Activated T-cell treated with anti-CD3 and anti-CD28 coated beads, Interleukin-2, amount 50 U/mL, for 4 hours (primary cell): ENCODE results near the gene CASQ2. TPM values are rescaled to one million over a fixed set of nuclear protein-coding genes. Genes with fewer than 3 reads are reported as not detected.

Source experiments
- ATAC-seq, 2 donors: fragments of 200-7000 bp; cut with Tn5 transposase; one replicate each; pipeline ENCODE4 v1.10.0; 2021
- DNase-seq: peaks from one replicate; pipeline ENCODE4 v3.0.0-alpha.2; 2020
- H3K27me3 Mint-ChIP-seq: one replicate; pipeline ENCODE4 v1.8.0; 2021; ENCODE audit warnings: low read depth, mixed read lengths
- H3K36me3 Mint-ChIP-seq: one replicate; pipeline ENCODE4 v1.8.0; 2022; ENCODE audit warnings: mixed read lengths; ENCODE audit not compliant: insufficient read depth
- H3K4me1 Mint-ChIP-seq: one replicate; pipeline ENCODE4 v1.8.0; 2021; ENCODE audit warnings: low read depth, mixed read lengths
- H3K4me3 Mint-ChIP-seq: one replicate; pipeline ENCODE4 v1.8.0; 2021; ENCODE audit warnings: mild to moderate bottlenecking, moderate library complexity, mixed read lengths
- H3K9me3 Mint-ChIP-seq: one replicate; pipeline ENCODE4 v1.8.0; 2021; ENCODE audit warnings: mixed read lengths
- total RNA-seq, 3 donors: library from RNA; stranded (reverse); gene quantifications; one replicate each; pipeline ENCODE4 v1.2.1, GENCODE V29; 2021

CASQ2 gene
- not detected for total RNA-seq

GRCh38 chr1:115768549-115768948 lies at the start of gene CASQ2:
Gene CASQ2 (minus strand): TSS chr1:115768714. CDS start chr1:115768541, 173 bp downstream.
- H3K4me1 Mint-ChIP-seq = no peaks in the 10 kb centered on the region
- peaks cover 13% of the 10 kb centered on the region for H3K27me3 Mint-ChIP-seq
- DNase-seq (no peak), ATAC-seq (no peak)
- H3K36me3 Mint-ChIP-seq = no peaks in the 10 kb centered on the region
- H3K9me3 Mint-ChIP-seq = no peaks in the 10 kb centered on the region
- no peak within 1 kb of the TSS for H3K4me3 Mint-ChIP-seq

GRCh38 chr1:115815694-115816093 lies 47.2 kb upstream of the CASQ2 start:
- H3K36me3 Mint-ChIP-seq = no peaks in the 10 kb centered on the region
- DNase-seq = no peak
- ATAC-seq = no peak
- H3K4me1 Mint-ChIP-seq = no peaks in the 10 kb centered on the region
- no peak overlapping the region for H3K4me3 Mint-ChIP-seq
- H3K9me3 Mint-ChIP-seq = no peaks in the 10 kb centered on the region
- H3K27me3 Mint-ChIP-seq = peaks cover 23% of the 10 kb centered on the region

- Mint-ChIP-seq H3K4me3 (no peak overlapping the region), H3K27me3 (peaks cover 23% of the 10 kb centered on the region), H3K9me3 (no peaks in the 10 kb centered on the region), H3K4me1 (no peaks in the 10 kb centered on the region), H3K36me3 (no peaks in the 10 kb centered on the region)
- ATAC-seq (no peak), DNase-seq (no peak)
Observed at GRCh38 chr1:115814685-115815398, 46.3 kb upstream of the CASQ2 start.

- no peaks in the 10 kb centered on the region for H3K36me3 Mint-ChIP-seq
- DNase-seq = no peak
- peaks cover 24% of the 10 kb centered on the region for H3K27me3 Mint-ChIP-seq
- H3K4me3 Mint-ChIP-seq = no peak overlapping the region
- H3K9me3 Mint-ChIP-seq = no peaks in the 10 kb centered on the region
- H3K4me1 Mint-ChIP-seq = no peaks in the 10 kb centered on the region
- ATAC-seq = no peak
Observed at GRCh38 chr1:115813727-115814126, 45.2 kb upstream of the CASQ2 start.

GRCh38 chr1:115811140-115811828 lies 42.8 kb upstream of the CASQ2 start:
- H3K4me3 Mint-ChIP-seq = no peak overlapping the region
- no peaks in the 10 kb centered on the region for H3K4me1 Mint-ChIP-seq
- H3K27me3 Mint-ChIP-seq = peaks cover 18% of the 10 kb centered on the region
- no peak for DNase-seq
- H3K9me3 Mint-ChIP-seq = no peaks in the 10 kb centered on the region
- no peak for ATAC-seq
- no peaks in the 10 kb centered on the region for H3K36me3 Mint-ChIP-seq

GRCh38 chr1:115810609-115811008 lies 42.1 kb upstream of the CASQ2 start:
- Mint-ChIP-seq H3K9me3 (no peaks in the 10 kb centered on the region), H3K4me1 (no peaks in the 10 kb centered on the region), H3K36me3 (no peaks in the 10 kb centered on the region), H3K4me3 (no peak overlapping the region), H3K27me3 (peaks cover 13% of the 10 kb centered on the region)
- DNase-seq (no peak), ATAC-seq (no peak)

- no peaks in the 10 kb centered on the region for H3K9me3 Mint-ChIP-seq
- no peaks in the 10 kb centered on the region for H3K36me3 Mint-ChIP-seq
- ATAC-seq (no peak), DNase-seq (no peak)
- no peaks in the 10 kb centered on the region for H3K4me1 Mint-ChIP-seq
- H3K4me3 Mint-ChIP-seq = no peak overlapping the region
- H3K27me3 Mint-ChIP-seq = peaks cover 17% of the 10 kb centered on the region
Observed at GRCh38 chr1:115809847-115810246, 41.3 kb upstream of the CASQ2 start.

GRCh38 chr1:115809076-115809475 lies 40.6 kb upstream of the CASQ2 start:
- ATAC-seq (no peak), DNase-seq (no peak)
- Mint-ChIP-seq H3K4me1 (no peaks in the 10 kb centered on the region), H3K36me3 (no peaks in the 10 kb centered on the region), H3K27me3 (peaks cover 17% of the 10 kb centered on the region), H3K4me3 (no peak overlapping the region), H3K9me3 (no peaks in the 10 kb centered on the region)

GRCh38 chr1:115807723-115808122 lies 39.2 kb upstream of the CASQ2 start:
- Mint-ChIP-seq H3K4me1 (no peaks in the 10 kb centered on the region), H3K27me3 (peaks cover 15% of the 10 kb centered on the region), H3K4me3 (no peak overlapping the region), H3K36me3 (no peaks in the 10 kb centered on the region), H3K9me3 (no peaks in the 10 kb centered on the region)
- peak in 1 of 2 donors; percentile 46 for ATAC-seq
- DNase-seq = peak; percentile 8

GRCh38 chr1:115805597-115805996 lies 37.1 kb upstream of the CASQ2 start:
- no peaks in the 10 kb centered on the region for H3K9me3 Mint-ChIP-seq
- peaks cover 13% of the 10 kb centered on the region for H3K27me3 Mint-ChIP-seq
- H3K4me1 Mint-ChIP-seq = no peaks in the 10 kb centered on the region
- no peak overlapping the region for H3K4me3 Mint-ChIP-seq
- ATAC-seq (no peak), DNase-seq (no peak)
- H3K36me3 Mint-ChIP-seq = no peaks in the 10 kb centered on the region

- ATAC-seq (no peak), DNase-seq (no peak)
- Mint-ChIP-seq H3K27me3 (peaks cover 5% of the 10 kb centered on the region), H3K4me3 (no peak overlapping the region), H3K4me1 (no peaks in the 10 kb centered on the region), H3K36me3 (no peaks in the 10 kb centered on the region), H3K9me3 (no peaks in the 10 kb centered on the region)
Observed at GRCh38 chr1:115802416-115802815, 33.9 kb upstream of the CASQ2 start.

GRCh38 chr1:115797486-115797885 lies 29.0 kb upstream of the CASQ2 start:
- H3K4me1 Mint-ChIP-seq = no peaks in the 10 kb centered on the region
- no peak for ATAC-seq
- H3K4me3 Mint-ChIP-seq = no peak overlapping the region
- DNase-seq = no peak
- H3K9me3 Mint-ChIP-seq = no peaks in the 10 kb centered on the region
- H3K36me3 Mint-ChIP-seq = no peaks in the 10 kb centered on the region
- peaks cover 21% of the 10 kb centered on the region for H3K27me3 Mint-ChIP-seq

GRCh38 chr1:115796897-115797296 lies 28.4 kb upstream of the CASQ2 start:
- H3K9me3 Mint-ChIP-seq = no peaks in the 10 kb centered on the region
- ATAC-seq (no peak), DNase-seq (no peak)
- H3K27me3 Mint-ChIP-seq = peaks cover 23% of the 10 kb centered on the region
- H3K4me1 Mint-ChIP-seq = no peaks in the 10 kb centered on the region
- no peaks in the 10 kb centered on the region for H3K36me3 Mint-ChIP-seq
- H3K4me3 Mint-ChIP-seq = no peak overlapping the region

GRCh38 chr1:115796036-115796435 lies 27.5 kb upstream of the CASQ2 start:
- no peak for DNase-seq
- H3K27me3 Mint-ChIP-seq = peaks cover 25% of the 10 kb centered on the region
- ATAC-seq = no peak
- no peak overlapping the region for H3K4me3 Mint-ChIP-seq
- H3K36me3 Mint-ChIP-seq = no peaks in the 10 kb centered on the region
- H3K9me3 Mint-ChIP-seq = no peaks in the 10 kb centered on the region
- no peaks in the 10 kb centered on the region for H3K4me1 Mint-ChIP-seq

GRCh38 chr1:115794976-115795639 lies 26.6 kb upstream of the CASQ2 start:
- no peak for ATAC-seq
- H3K27me3 Mint-ChIP-seq = peaks cover 25% of the 10 kb centered on the region
- H3K4me1 Mint-ChIP-seq = no peaks in the 10 kb centered on the region
- no peak overlapping the region for H3K4me3 Mint-ChIP-seq
- H3K9me3 Mint-ChIP-seq = no peaks in the 10 kb centered on the region
- DNase-seq = no peak
- H3K36me3 Mint-ChIP-seq = no peaks in the 10 kb centered on the region
